GM12864 (cell line): ENCODE measurements around the gene PCDHGA3.
"Not testable (repeated sequence)": the region's sequence is repeated elsewhere in the genome, so short reads cannot be mapped to it uniquely, and the experiment has no call there.

Source experiments
- DNase-seq: peaks from one replicate; pipeline ENCODE4 v3.0.0-alpha.2; 2011; ENCODE audit warnings: low read depth
- H3K4me3 ChIP-seq: 2 replicates; pipeline ENCODE4 v1.5.1; 2011; ENCODE audit warnings: mild to moderate bottlenecking, low read depth, low read length, control low read depth
- CTCF ChIP-seq: IDR thresholded peaks from 2 replicates; pipeline ENCODE4 v1.5.1; 2011; ENCODE audit warnings: low read depth, mild to moderate bottlenecking, moderate library complexity, low read length, control low read depth, inconsistent platforms; ENCODE audit errors: missing control alignments

The PCDHGA3 gene

GRCh38 chr5:141384471-141385267 is 41.0 kb downstream of the PCDHGA3 start:
- no peak for DNase-seq
- TF ChIP-seq CTCF, result no peak
- H3K4me3 ChIP-seq, result no peak overlapping the region

DNA sequence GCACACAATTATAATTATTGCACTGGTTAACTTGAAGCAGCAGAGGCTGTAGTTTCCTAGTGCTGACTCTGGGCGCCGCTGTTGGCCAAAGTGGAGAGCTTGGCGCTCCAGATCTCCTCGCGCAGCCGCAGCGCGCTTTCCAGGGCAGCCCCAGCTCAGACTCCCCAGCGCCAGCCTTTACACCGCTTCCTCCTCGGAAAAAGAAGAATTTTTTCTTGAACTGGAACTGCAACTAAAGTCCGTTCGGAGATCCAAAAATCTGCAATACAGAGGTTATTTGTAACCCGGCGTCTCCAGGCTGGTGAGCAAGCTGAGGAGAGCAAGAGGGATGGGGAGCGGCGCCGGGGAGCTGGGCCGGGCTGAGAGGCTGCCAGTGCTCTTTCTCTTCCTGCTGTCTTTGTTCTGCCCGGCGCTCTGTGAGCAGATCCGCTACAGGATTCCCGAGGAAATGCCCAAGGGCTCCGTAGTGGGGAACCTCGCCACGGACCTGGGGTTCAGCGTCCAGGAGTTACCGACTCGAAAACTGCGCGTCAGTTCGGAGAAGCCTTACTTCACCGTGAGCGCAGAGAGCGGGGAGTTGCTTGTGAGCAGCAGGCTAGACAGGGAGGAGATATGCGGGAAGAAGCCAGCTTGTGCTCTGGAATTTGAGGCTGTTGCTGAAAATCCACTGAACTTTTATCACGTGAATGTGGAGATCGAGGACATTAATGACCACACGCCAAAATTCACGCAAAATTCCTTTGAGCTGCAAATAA is 44.1 kb downstream of the PCDHGA3 start, which contains the start of gene PCDHGB4:
PCDHGB4 (plus strand) TSS at position 142 of the 755 bp plus-strand sequence; CDS start at position 329, 187 bp downstream.
- not testable (repeated sequence) for DNase-seq

DNA sequence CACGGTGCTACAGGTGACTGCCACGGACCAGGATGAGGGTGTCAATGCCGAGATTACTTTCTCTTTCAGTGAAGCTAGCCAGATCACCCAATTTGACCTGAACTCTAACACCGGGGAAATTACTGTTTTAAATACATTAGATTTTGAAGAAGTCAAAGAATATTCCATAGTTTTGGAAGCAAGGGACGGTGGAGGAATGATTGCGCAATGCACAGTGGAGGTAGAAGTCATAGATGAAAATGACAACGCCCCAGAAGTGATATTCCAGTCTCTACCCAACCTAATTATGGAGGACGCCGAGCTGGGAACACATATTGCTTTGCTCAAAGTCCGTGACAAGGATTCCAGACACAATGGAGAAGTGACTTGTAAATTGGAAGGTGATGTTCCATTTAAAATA is 45.0 kb downstream of the PCDHGA3 start:
- DNase-seq, result no peak
- H3K4me3 ChIP-seq, result no peak overlapping the region
- TF ChIP-seq CTCF, result no peak

More for the DNA sequence above, 44.1 kb downstream of the PCDHGA3 start, which contains the start of gene PCDHGB4:
- H3K4me3 ChIP-seq, result not testable (repeated sequence)

GRCh38 chr5:141389153-141390042 is 45.8 kb downstream of the PCDHGA3 start:
- H3K4me3 ChIP-seq, result no peak overlapping the region
- no peak for TF ChIP-seq CTCF
- no peak for DNase-seq

- no peak within 1 kb of the TSS for H3K4me3 ChIP-seq
- no peak for DNase-seq
- TF ChIP-seq CTCF, result peak; percentile 9
Measured at GRCh38 chr5:141392429-141393198, 49.0 kb downstream of the PCDHGA3 start, which contains the start of gene PCDHGA8. Gene PCDHGA8 (plus strand): TSS chr5:141392633. CDS start chr5:141392814, 181 bp downstream.

- no peak for TF ChIP-seq CTCF
- no peak overlapping the region for H3K4me3 ChIP-seq
- no peak for DNase-seq
Measured at GRCh38 chr5:141393267-141393666, 49.6 kb downstream of the PCDHGA3 start.

DNA sequence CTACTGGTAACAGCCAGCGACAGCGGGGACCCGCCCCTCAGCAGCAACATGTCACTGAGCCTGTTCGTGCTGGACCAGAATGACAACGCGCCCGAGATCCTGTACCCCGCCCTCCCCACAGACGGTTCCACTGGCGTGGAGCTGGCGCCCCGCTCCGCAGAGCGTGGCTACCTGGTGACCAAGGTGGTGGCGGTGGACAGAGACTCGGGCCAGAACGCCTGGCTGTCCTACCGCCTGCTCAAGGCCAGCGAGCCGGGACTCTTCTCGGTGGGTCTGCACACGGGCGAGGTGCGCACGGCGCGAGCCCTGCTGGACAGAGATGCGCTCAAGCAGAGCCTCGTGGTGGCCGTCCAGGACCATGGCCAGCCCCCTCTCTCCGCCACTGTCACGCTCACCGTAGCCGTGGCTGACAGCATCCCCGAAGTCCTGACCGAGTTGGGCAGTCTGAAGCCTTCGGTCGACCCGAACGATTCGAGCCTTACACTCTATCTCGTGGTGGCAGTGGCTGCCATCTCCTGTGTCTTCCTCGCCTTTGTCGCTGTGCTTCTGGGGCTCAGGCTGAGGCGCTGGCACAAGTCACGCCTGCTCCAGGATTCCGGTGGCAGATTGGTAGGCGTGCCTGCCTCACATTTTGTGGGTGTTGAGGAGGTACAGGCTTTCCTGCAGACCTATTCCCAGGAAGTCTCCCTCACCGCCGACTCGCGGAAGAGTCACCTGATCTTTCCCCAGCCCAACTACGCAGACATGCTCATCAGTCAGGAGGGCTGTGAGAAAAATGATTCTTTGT is 51.0 kb downstream of the PCDHGA3 start:
- not testable (repeated sequence) for DNase-seq, H3K4me3 ChIP-seq
